Small intestine (tissue), 7 donors: Measurements from ENCODE around the gene PHEX. TPM values are rescaled to one million over a fixed set of nuclear protein-coding genes. Genes with fewer than 3 reads are reported as not detected.

Experiments used
- DNase-seq, 2 donors: peaks; one replicate each; pipeline versions ENCODE4 v3.0.0 to v3.0.0-alpha.2; 2013
- FAIRE-seq: peaks from 2 replicates; lab custom pipeline; 2012; peaks lifted over from hg19 to GRCh38; lab: Jason Lieb, UNC
- H3K27ac ChIP-seq, 3 donors: one replicate each; pipeline ENCODE4 v1.5.1; 2013; ENCODE audit warnings: low read length in 2 of 3, mild to moderate bottlenecking in 2 of 3, control low read depth in 1 of 3, inconsistent platforms in 1 of 3, low read depth in 1 of 3, moderate library complexity in 1 of 3
- H3K27me3 ChIP-seq, 3 donors: one replicate each; pipeline ENCODE4 v1.6.1; 2013; ENCODE audit warnings: low read length in 3 of 3, inconsistent platforms in 1 of 3; ENCODE audit not compliant: control insufficient read depth in 3 of 3, insufficient read depth in 3 of 3
- H3K36me3 ChIP-seq, 3 donors: one replicate each; pipeline ENCODE4 v1.6.1; 2013; ENCODE audit warnings: low read length in 3 of 3, inconsistent platforms in 1 of 3, low read depth in 1 of 3, mild to moderate bottlenecking in 1 of 3, moderate library complexity in 1 of 3; ENCODE audit not compliant: control insufficient read depth in 3 of 3, insufficient read depth in 2 of 3
- H3K4me1 ChIP-seq, 3 donors: one replicate each; pipeline ENCODE4 v1.6.1; 2013; ENCODE audit warnings: low read length in 2 of 3, inconsistent platforms in 1 of 3, low read depth in 1 of 3, mild to moderate bottlenecking in 1 of 3, moderate library complexity in 1 of 3; ENCODE audit not compliant: control insufficient read depth in 3 of 3, insufficient read depth in 2 of 3
- H3K4me3 ChIP-seq, 3 donors: one replicate each; pipeline ENCODE4 v1.5.1; 2013; ENCODE audit warnings: low read length in 3 of 3, control low read depth in 1 of 3, inconsistent platforms in 1 of 3, low read depth in 1 of 3, mild to moderate bottlenecking in 1 of 3, moderate library complexity in 1 of 3
- H3K9me3 ChIP-seq, 2 donors: one replicate each; pipeline ENCODE4 v1.6.1; 2013; ENCODE audit warnings: low read depth in 1 of 2, low read length in 1 of 2; ENCODE audit not compliant: control insufficient read depth in 2 of 2, insufficient read depth in 1 of 2
- WGBS, 3 donors: extraction: QIAGEN DNeasy Blood & Tissue Kit; methylation state at CpG; one replicate each; pipeline ENCODE4 v1.1.7; 2013; 5-methylcytosine and 5-hydroxymethylcytosine counted together
- polyA plus RNA-seq, 4 donors: library from polyadenylated mRNA; stranded (reverse) in 3 of 4; unstranded in 1 of 4; fragments of 200-250 nt in 3 of 4; fragments of 120-200 nt in 1 of 4; gene quantifications; one replicate each; pipeline versions ENCODE4 v1.2.1 to v1.2.3, GENCODE V29; 2013
- donor health status: healthy with polysubstance abuse.
- donor health status: control.
- donor health status: control.
- donor health status: Bipolar disorder and iron deficiency.
- donor health status: healthy.

PHEX gene
- polyA plus RNA-seq, 4 donors: 0.31 to 0.67 (median 0.47) TPM

GRCh38 chrX:22041907-22042530, 9.9 kb downstream of the PHEX start:
- H3K9me3 ChIP-seq: no peaks in the 10 kb centered on the region
- no peak overlapping the region for H3K4me3 ChIP-seq
- no peak overlapping the region for H3K27ac ChIP-seq
- FAIRE-seq (no peak), DNase-seq (no peak)
- H3K36me3 ChIP-seq: no peaks in the 10 kb centered on the region
- WGBS, 3 donors: 79 to 88% (median 79%) methylated on average over 11 of the region's 11 CpGs
- H3K27me3 ChIP-seq: no peaks in the 10 kb centered on the region
- no peaks in the 10 kb centered on the region for H3K4me1 ChIP-seq

GRCh38 chrX:22043872-22044271, 11.7 kb downstream of the PHEX start:
- no peak overlapping the region for H3K27ac ChIP-seq
- H3K36me3 ChIP-seq: no peaks in the 10 kb centered on the region
- FAIRE-seq (no peak), DNase-seq (no peak)
- WGBS, 3 donors: 48 to 86% (median 81%) methylated on average over 4 of the region's 4 CpGs
- H3K27me3 ChIP-seq: no peaks in the 10 kb centered on the region
- no peaks in the 10 kb centered on the region for H3K4me1 ChIP-seq
- no peaks in the 10 kb centered on the region for H3K9me3 ChIP-seq
- H3K4me3 ChIP-seq: no peak overlapping the region

GRCh38 chrX:22047468-22047867, 15.3 kb downstream of the PHEX start:
- DNase-seq (no peak), FAIRE-seq (no peak)
- H3K4me1 ChIP-seq: no peaks in the 10 kb centered on the region
- no peaks in the 10 kb centered on the region for H3K9me3 ChIP-seq
- 49 to 96% (median 94%) methylated on average over 2 of the region's 2 CpGs for WGBS, 3 donors
- no peak overlapping the region for H3K27ac ChIP-seq
- no peaks in the 10 kb centered on the region for H3K36me3 ChIP-seq
- H3K4me3 ChIP-seq: no peak overlapping the region
- no peaks in the 10 kb centered on the region for H3K27me3 ChIP-seq

- FAIRE-seq: no peak
- Histone ChIP-seq H3K4me3 (no peak overlapping the region), H3K4me1 (no peaks in the 10 kb centered on the region), H3K36me3 (no peaks in the 10 kb centered on the region), H3K27ac (no peak overlapping the region), H3K27me3 (no peaks in the 10 kb centered on the region), H3K9me3 (no peaks in the 10 kb centered on the region)
- WGBS, 3 donors: 72 to 82% (median 77%) methylated on average over 3 of the region's 3 CpGs
- DNase-seq: no peak
These were observed 21.4 kb downstream of the PHEX start for GRCh38 chrX:22053481-22053880.

- no peak overlapping the region for H3K27ac ChIP-seq
- WGBS, 3 donors: 25 to 64% (median 57%) methylated on average over 2 of the region's 2 CpGs
- H3K4me1 ChIP-seq: peaks cover 0 to 6% (median 0%) of the 10 kb centered on the region in 3 donors
- H3K9me3 ChIP-seq: no peaks in the 10 kb centered on the region
- no peak overlapping the region for H3K4me3 ChIP-seq
- DNase-seq (peak; percentile 28 to 69), FAIRE-seq (no peak)
- no peaks in the 10 kb centered on the region for H3K27me3 ChIP-seq
- no peaks in the 10 kb centered on the region for H3K36me3 ChIP-seq
These were observed 24.1 kb downstream of the PHEX start for GRCh38 chrX:22056235-22056634.

- Histone ChIP-seq H3K4me3 (no peak overlapping the region), H3K4me1 (peaks cover 0 to 6% (median 0%) of the 10 kb centered on the region in 3 donors), H3K36me3 (no peaks in the 10 kb centered on the region), H3K27ac (no peak overlapping the region), H3K27me3 (no peaks in the 10 kb centered on the region), H3K9me3 (no peaks in the 10 kb centered on the region)
- 67 to 97% (median 68%) methylated on average over 3 of the region's 3 CpGs for WGBS, 3 donors
- no peak for FAIRE-seq
- DNase-seq: no peak
These were observed 25.5 kb downstream of the PHEX start for GRCh38 chrX:22057667-22058066.

- Histone ChIP-seq H3K4me3 (no peak overlapping the region), H3K4me1 (peaks cover 0 to 6% (median 0%) of the 10 kb centered on the region in 3 donors), H3K27me3 (no peaks in the 10 kb centered on the region), H3K36me3 (no peaks in the 10 kb centered on the region), H3K9me3 (no peaks in the 10 kb centered on the region), H3K27ac (peak overlapping the region in 2 of 3 donors; percentile 24 to 69)
- WGBS, 3 donors: 29 to 59% (median 38%) methylated on average over 1 of the region's 1 CpG
- peak; percentile 55 to 87 for DNase-seq
- no peak for FAIRE-seq
These were observed 27.6 kb downstream of the PHEX start for GRCh38 chrX:22059775-22060174.

- no peaks in the 10 kb centered on the region for H3K36me3 ChIP-seq
- no peaks in the 10 kb centered on the region for H3K27me3 ChIP-seq
- no peak overlapping the region for H3K4me3 ChIP-seq
- H3K4me1 ChIP-seq: peaks cover 0 to 6% (median 0%) of the 10 kb centered on the region in 3 donors
- DNase-seq: peak; percentile 14 to 27
- no peak for FAIRE-seq
- H3K27ac ChIP-seq: peak overlapping the region; percentile 50 to 69 (median 69)
- WGBS, 3 donors: 57 to 64% (median 63%) methylated on average over 6 of the region's 6 CpGs
- no peaks in the 10 kb centered on the region for H3K9me3 ChIP-seq
These were observed 28.5 kb downstream of the PHEX start for GRCh38 chrX:22060415-22061280.
